HG03135 (cell line): Measurements from ENCODE around the gene TAS2R10.

Source experiments
- ATAC-seq: cut with Tn5 transposase; IDR thresholded peaks from one replicate; pipeline ENCODE4 v1.9.1; 2021; ENCODE audit warnings: mild to moderate bottlenecking, moderate library complexity; ENCODE audit not compliant: unreplicated experiment

TAS2R10 gene

GRCh38 chr12:10779103-10779502 is 47.1 kb downstream of the TAS2R10 start:
- ATAC-seq, result no peak
